Lower leg skin (tissue), 3 donors: ENCODE measurements around the gene TRIM64.

Source experiments
- CTCF ChIP-seq, 3 donors: fragments of 450-650 bp; IDR thresholded peaks; one replicate each; pipeline ENCODE4 v1.5.1; 2016; ENCODE audit warnings: antibody characterized with exemption in 3 of 3, mild to moderate bottlenecking in 3 of 3, moderate library complexity in 2 of 3
- POLR2A ChIP-seq, 2 donors: fragments of 450-650 bp; IDR thresholded peaks; one replicate each; pipeline ENCODE4 v1.6.1; 2016 to 2017; ENCODE audit warnings: antibody characterized with exemption in 2 of 2, mild to moderate bottlenecking in 1 of 2, moderate library complexity in 1 of 2

- TF ChIP-seq CTCF (IDR thresholded peaks at IDR 0.05) (no peak), POLR2A (IDR thresholded peaks at IDR 0.05) (no peak)
Observed at GRCh38 chr11:89922195-89922660, 43.6 kb upstream of the TRIM64 start, which contains the start of gene TRIM49D1.
